HG03565 (cell line): ENCODE results near the gene TRIM73.
"Not testable (repeated sequence)": the region's sequence is repeated elsewhere in the genome, so short reads cannot be mapped to it uniquely, and the experiment has no call there.

Experiments
- ATAC-seq: cut with Tn5 transposase; IDR thresholded peaks from one replicate; pipeline ENCODE4 v1.9.1; 2021; ENCODE audit warnings: mild to moderate bottlenecking, moderate library complexity; ENCODE audit not compliant: unreplicated experiment

Gene TRIM73

DNA sequence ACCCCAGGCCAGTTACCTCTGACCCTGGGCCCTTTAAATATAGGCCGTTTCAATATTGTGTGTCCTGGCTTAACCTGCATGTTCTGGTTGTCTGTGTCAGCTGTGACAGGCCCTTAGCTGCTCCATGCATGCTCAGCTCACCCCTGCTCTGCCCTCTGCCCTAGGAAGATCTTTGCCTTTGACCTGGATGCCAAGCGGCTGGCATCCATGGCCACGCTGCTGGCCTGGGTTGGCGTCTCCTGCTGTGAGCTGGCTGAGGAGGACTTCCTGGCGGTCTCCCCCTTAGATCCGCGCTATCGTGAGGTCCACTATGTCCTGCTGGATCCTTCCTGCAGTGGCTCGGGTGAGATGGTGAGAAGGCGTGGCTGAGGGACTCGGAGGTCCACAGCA is 20.0 kb downstream of the TRIM73 start:
- not testable (repeated sequence) for ATAC-seq

DNA sequence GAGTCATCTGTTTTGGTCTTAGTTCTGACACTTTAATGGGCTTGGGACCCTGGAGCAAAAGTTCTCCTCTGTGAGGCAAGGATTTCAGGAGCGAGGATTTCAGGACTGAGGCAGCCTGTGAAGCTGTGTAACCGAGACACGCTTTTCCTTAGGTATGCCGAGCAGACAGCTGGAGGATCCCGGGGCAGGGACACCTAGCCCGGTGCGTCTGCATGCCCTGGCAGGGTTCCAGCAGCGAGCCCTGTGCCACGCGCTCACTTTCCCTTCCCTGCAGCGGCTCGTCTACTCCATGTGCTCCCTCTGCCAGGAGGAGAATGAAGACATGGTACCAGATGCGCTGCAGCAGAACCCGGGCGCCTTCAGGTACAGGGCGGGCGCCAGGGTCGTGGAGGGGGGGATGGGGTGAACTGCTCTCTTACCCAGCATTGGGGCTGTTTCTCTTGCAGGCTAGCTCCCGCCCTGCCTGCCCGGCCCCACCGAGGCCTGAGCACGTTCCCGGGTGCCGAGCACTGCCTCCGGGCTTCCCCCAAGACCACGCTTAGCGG is 20.5 kb downstream of the TRIM73 start:
- ATAC-seq = not testable (repeated sequence)

DNA sequence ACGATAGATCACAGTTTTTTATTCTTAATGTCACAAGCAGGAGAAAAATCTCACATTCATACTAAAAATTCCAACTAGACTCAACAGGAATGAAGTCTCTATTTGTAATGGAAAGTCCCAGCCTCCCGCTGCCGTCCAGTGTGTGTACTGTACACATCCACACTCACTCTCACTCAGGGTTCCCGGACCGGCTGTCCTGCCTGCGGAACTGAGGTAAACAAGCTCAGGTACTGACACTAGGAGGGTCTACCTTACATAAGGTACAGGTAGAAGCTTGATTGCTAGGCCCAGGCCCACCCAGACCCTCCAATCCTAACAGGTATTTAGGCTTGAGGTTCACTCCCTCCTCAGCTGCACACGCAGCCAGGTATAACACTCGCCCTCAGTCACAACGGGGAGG is 21.4 kb downstream of the TRIM73 start:
- ATAC-seq = not testable (repeated sequence)

DNA sequence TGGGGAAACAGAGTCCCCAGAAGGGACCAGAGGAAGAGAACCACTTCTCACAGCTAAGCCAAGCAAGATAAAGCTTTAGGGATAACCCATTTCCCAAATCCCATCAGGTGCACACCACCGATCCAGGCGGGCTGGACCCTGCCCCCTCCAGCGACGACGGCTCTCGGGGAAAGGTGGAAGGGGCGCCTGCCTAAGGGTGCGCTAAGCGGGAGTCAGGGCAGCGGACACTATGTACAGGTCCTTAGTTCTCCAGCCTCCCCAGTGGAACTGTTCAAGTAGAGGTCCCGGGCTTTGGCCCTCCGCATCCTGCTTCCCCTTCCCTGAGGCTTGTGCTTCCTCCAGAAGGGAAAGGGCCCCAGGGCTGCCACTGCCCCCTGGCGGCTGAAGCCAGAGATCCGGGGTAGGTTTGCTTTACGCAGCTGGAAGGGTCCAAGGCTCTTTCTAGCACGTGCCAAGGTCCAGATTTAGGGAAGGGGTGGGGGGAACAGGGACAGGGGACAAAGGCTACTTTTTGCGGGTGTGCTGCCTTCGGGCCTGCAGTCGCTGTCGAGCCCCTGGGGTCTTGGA is 22.9 kb downstream of the TRIM73 start:
- not testable (repeated sequence) for ATAC-seq

DNA sequence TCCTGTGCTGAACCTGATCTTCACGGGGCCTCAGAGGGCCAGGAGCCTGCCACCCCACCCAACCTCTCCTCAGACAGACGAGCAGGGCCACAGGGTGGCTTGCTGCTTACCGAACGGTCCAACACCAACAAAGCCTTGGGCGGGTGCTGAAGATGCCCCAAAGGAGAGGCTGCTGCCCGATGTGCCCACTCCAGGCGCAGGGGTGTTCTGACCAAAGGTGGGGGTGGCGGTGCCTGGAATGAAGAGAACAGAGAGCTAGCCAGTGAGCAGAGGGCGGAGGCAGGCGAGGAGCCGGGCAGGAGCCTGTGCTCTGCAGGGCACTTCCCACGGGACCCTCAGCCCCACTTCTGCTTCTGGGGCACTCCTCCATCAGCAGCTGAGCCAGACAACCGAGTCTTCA is 23.8 kb downstream of the TRIM73 start:
- not testable (repeated sequence) for ATAC-seq

DNA sequence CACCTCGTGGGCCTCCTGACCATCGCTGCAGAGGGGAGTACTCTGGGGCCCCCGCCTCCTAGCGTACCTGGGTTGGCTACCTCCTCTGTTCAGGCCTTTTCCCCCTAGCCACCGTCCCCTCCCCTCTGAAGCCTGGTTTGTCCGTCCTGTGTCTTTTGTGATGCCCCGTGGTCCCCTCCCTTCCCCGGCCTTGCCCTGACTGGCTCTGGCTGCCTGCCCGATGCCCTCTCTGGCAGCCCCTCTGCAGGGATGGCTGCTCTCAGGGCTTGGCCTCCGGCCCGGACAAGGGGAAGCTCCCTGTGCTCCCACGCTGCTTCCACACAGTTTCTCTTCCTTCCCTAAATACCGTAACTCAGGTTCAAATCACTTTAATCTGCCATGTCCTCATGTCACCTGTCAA is 24.3 kb downstream of the TRIM73 start:
- ATAC-seq = not testable (repeated sequence)

DNA sequence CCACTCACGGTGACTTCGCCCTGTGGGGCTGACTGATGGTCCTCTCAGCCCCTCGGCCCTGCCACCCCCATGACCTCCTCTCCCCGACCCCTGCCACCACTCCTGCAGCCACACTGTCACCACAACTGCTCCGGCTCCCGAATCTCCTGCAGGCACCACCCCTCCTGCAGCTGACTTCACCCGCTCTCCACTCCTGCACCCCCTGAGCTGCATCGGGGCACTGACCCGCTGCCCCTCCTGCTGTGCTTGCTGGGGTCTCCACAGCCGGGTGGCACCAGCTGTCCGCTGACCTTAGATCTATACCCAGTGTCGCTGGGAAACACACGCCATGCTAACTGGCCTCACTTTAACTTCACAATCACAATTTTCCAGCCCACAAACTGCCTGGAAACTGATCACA is 24.7 kb downstream of the TRIM73 start:
- not testable (repeated sequence) for ATAC-seq

DNA sequence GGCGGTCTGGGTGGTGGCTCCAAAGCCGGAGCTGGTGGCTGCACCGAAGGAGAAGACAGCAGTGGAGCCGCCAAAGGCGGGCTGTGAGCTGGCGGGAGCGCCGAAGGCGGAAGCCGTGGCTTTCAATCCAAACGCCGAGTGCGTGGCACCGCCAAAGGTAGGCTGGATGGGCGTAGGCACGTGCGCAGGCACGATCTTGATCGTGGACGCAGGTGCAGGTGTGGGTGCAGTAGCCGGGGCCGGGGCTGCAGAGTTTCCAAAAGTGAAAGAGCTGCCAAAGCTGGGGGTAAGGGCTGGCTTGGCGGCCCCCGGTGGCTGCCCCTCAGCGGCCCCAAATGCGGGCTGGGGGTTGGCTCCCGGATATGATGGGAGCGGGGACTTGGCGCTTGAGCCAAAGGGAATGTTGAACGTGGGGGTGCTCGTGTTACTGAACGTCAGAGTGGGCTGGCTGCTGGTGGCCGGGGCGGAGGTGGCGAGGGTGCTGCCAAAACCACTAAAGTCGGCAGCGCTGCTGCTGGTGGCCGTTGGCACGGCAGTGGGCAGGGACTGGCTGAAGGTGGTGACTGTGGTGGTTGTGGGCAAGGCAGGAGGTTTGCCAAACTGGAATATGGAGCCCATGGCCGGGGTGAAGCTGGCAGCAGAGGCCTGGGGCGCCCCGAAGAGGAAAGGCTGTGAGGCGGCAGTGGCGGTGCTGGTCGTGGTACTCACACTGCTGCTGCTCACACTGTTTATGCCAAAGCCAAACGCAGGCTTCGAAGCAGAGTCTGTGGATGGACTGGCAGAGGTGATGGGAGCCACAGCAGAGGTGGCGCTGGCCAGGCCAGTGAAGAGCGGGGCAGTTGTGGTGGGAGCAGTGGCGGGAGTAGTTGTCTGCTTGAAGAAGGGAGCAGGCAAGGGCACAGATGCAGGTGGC is 26.6 kb downstream of the TRIM73 start:
- ATAC-seq = not testable (repeated sequence)

DNA sequence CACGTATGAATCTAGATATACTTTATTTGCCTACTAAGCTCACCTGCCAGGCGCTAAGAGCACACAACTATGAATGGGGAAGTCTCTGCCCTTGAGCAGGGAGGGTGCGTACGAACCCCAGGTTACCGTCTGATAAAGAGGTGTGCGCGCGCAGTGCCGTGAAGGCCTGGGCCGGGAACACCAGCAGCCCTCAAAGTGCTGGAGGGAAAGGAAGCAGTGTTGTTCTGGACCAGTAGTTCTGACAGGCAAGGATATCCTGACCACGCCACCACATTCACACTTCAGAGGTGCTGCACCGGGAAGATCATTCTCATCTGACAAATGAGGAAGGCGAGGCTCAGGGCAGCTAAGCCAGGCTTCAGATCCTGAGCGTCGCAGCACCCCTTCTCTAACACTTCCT is 28.1 kb downstream of the TRIM73 start:
- not testable (repeated sequence) for ATAC-seq

DNA sequence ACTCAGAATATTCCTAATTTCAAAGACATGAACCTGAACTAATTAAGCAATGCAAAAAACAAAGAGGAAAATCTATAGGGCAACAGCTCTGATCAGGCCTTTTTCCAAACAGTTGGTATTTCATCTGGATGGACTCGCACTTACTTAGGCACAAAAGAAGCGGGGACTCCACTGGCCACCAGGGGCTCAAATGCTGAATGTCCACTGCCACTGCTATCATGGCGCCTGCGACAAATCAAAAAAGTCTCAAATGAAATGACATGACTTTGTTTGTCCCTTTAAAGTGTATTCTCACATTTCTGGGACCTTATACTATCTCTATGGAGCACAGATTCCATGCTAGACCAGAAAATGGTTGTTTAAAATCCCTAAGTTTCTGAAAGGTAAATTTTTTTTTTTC is 43.6 kb downstream of the TRIM73 start:
- not testable (repeated sequence) for ATAC-seq

DNA sequence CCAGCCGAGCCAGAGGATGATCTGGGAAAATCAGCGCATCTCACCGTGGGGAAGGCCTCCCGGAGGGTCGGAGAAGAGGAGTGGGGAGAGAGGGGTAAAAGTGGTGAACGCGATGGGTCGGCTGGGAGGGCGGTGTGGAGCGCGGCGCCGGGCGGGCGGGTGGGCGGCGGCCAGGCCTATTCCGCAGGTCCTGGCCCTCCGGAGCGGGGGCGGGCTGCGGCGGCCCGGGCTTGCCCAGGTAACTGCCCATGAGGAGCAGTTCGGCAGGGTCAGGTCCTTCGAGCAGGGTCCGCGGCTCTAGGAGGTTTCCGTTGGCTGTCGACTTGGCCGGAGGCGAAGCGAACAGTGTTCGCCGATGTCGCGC is 46.7 kb downstream of the TRIM73 start:
- ATAC-seq = not testable (repeated sequence)

DNA sequence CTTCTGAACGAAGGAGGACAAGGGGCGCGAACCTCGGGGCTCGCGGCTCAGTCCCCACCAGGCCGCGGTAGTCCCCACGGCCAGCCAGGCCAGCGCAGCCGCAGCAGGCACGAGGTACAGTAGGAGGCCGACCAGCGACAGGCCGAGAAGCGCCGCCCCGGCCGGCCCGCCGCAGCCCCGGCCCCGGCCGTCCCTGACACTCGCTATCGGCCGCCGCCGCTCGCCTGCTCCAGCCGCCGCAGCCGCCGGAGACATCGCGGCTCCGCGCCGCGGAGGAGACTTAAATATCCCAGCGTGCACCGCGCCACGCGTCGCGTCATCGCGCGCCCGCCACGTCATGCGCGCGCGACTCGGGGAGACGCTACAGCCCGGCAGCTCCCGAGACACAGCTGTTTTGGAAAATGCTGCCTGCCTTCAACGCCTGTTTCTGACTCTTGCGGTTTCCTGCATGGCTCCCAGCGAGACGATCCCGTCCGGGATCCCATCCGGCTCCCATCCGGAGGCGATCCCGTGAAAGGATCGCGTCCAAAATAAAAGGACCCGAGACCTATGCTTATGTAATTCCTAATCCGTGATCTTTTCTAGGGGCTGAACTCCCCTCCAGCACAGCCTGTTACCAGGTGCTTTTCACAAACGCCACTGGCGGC is 47.2 kb downstream of the TRIM73 start:
- ATAC-seq = peak; percentile 82

DNA sequence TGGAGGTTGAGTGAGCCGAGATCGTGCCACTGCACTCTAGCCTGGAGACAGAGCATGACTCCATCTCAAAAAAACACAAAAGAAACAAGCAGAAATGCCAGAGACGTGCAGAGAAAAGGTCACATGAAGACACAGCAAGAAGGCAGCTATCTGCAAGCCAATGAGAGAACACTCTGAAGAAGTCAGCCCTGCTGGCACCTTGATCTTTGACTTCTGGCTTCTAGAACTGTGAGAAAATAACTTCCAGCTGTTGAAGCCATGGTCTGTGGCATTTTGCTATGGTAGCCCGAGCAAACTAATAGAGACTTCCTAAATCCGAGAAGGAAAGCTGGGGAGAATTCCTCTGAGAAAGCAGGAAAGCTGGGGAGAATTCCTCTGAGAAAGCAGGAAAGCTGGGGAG is 54.5 kb downstream of the TRIM73 start:
- not testable (repeated sequence) for ATAC-seq

DNA sequence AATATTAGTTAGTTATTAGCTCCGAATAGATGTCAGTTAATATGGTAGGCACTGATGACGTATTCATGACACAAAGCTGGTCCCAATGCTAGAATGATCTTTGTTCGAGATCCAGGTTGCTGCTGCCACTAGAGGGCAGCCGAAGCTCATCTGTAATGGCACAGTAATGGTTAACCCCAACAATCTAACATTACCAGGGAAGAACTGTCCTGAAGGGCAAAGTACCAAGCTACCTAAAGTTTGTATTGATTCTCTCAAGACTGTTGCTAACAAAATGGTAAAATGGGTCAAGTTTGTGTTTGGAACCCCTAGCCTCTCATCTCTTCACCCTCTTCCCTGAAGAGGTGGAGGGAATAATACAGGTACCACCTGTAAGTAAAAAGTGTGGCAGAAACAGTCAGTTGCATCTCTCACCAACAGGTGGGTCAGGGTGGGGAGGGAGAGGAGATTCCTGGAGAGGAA is 57.1 kb downstream of the TRIM73 start:
- ATAC-seq = peak; percentile 88
